Measurements from ENCODE around the gene UBE2U.
"Not testable (repeated sequence)": the region's sequence is repeated elsewhere in the genome, so short reads cannot be mapped to it uniquely, and the experiment has no call there.

UBE2U gene

DNA sequence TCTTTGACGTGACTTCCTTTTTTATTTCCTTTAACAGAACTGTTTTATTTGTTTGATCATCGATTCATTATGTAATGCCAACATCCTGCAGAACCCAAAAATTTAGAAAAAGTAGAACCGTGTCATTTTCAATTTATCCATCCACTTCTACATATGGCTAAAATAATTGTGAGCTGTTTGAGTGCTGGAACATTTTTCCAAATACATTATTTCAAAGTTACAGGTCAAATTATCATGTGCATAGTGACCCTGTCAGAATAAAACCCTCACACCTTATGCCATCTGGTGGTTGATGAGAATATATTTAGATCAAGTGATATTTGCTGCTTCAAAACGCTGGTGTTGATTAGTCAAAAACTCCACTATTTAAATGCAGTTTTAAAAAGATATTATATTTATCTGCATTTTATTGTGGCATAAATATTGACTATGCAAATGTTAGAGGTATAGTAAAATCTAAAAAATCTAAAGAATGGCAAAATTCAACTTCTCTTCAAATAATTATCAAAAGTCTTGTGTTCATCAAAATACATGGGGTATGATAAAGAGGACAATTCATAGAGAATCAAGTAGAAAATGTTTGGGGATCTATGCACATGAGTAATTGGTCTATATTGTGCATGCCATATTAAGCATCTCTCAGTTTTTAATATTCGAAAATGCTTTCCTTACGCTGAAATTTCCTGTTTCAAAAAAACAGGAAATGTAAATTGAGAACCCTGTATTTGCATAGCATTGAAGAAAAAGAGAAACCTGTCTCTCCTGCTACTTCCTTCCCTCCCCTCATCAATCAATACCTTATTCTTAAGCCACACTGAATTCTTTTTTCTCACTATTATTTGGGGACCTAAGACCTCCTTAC is 39.7 kb downstream of the UBE2U start:
- peak; percentile 59 to 77 for DNase-seq

DNA sequence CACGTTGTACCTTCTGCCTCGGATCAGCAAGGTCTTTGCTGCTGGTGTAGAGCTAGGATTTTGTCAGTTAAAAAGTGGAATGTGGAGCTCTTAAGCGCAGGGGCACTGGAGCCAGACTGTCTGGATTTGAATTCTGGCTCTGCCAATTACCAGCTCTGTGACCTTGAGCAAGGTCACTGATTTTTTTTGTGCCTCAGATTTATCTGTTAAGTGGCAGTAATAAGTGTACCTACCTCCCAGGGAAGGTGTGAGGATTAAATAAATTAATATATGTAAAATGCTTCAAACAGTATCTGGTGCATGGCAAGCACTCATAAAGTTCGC is 40.3 kb downstream of the UBE2U start:
- DNase-seq: peak in 1 of 2 experiments; percentile 20

DNA sequence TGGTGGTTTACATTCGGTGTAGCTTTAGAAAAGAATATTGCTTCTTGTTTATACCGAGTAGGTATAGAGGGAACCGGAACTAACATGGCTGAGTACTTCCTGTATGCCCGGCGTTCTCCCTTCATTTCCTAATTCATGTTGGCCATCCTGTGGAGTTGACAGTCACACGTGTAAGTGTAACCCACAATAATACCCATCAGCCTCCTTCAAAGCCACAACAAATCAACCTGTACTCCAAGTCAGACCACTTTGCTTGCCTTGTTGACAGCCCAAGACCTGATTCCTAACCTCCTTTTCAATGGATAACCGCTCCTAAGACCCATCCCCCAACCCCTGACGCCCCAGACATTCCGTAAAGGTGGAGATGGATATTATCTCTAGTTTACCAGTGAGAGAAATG is 42.1 kb downstream of the UBE2U start:
- DNase-seq: no peak

DNA sequence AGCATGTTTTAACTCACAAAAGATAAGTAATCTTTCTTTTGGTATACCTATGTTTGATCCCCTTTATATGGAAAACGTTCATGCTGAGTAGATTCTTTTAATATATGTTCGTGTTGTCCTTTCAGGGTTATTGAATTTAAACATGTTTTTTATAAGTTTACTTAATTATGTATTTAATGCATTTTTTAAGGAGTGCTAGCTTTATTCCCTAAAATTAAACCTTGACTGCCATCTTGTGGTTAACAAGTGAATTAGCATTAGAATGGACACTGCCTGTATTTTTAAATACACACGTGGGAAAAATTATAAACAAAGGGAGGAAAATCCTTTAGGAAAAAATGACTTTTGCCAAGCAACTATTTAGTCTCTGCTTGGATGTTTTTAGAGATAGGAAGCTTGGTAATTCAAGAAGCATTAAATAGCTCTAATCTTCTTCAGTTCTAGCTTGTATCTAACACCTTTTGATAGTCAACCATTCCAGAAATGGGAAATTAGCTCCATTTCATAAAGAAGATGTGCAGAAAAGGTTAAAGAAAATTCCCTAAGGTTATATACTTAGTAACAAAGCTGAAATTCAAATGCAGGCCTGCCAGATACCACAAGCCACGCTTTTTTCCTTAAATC is 43.0 kb downstream of the UBE2U start:
- DNase-seq: peak; percentile 37 to 83

- DNase-seq: no peak
Measured at GRCh38 chr1:64248065-64248464, 44.6 kb downstream of the UBE2U start.

DNA sequence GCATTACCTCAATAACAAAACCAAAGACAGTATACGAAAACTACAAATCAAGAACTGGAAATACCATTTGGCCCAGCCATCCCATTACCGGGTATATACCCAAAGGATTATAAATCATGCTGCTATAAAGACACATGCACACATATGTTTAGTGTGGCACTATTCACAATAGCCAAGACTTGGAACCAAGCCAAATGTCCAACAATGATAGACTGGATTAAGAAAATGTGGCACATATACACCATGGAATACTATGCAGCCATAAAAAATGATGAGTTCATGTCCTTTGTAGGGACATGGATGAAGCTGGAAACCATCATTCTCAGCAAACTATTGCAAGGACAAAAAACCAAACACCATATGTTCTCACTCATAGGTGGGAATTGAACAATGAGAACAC is 47.0 kb downstream of the UBE2U start:
- not testable (repeated sequence) for DNase-seq

- DNase-seq: no peak
Measured at GRCh38 chr1:64251971-64252370, 48.5 kb downstream of the UBE2U start.

DNA sequence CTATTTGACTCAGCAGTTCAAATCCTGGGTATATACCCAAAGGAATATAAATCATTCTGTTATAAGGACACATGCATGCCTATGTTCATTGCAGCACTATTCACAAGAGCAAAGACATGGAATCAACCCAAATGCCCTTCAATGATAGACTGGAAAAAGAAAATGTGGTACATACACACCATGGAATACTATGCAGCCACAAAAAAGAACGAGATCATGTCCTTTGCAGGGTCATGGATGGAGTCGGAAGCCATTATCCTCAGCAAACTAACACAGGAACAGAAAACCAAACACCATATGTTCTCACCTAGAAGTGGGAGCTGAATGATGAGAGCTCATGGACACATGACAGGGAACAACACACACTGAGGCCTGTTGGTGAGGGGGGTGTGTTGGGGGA is 53.8 kb downstream of the UBE2U start:
- DNase-seq: not testable (repeated sequence)

DNA sequence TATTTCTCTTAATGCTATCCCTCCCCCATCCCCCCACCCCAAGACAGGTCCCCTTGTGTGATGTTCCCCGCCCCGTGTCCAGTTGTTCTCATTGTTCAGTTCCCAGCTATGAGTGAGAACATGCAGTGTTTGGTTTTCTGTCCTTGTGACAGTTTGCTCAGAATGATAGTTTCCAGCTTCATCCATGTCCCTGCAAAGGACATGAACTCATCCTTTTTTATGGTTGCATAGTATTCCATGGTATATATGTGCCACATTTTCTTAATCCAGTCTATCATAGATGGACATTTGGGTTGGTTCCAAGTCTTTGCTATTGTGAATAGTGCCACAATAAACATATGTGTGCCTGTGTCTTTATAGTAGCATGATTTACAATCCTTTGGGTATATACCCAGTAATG is 55.0 kb downstream of the UBE2U start:
- DNase-seq: not testable (repeated sequence)

DNA sequence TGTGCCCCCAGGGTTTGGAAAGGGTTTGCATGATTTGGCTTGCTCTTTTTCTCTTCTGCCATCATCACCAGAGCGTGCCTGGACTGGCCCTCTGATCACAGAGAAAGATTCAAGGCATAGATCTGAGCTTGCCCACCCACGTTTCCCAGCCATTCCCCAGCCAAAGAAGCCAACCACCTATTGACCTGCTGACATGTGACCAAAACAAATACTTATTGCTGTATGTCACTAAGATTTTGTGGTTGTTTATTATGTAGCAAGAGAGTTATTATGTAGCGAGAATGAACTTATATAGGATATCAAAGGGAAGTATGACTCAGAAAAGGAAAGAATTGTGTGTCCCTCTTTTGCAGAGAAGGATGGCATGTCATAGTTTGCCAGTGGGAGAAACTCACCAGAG is 59.9 kb downstream of the UBE2U start:
- no peak for DNase-seq

DNA sequence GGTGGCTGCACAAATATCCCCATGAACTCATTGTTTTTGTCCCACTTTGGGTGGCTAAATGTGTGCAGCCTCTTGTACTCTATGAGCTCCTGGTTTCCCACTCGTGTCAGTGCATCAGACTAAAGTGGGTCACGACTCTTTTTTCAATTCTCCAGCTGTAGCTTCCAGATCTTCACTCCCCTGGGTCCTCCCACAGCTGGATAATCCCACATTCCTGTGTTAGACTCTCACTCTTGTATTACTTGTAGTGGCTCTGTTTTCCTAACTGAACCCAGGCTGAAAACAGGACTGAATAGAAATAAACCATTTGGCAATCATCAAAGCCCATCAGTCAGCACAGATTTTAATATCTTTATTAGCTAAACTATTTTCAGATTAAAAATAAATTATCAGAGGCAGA is 60.4 kb downstream of the UBE2U start:
- DNase-seq: no peak

DNA sequence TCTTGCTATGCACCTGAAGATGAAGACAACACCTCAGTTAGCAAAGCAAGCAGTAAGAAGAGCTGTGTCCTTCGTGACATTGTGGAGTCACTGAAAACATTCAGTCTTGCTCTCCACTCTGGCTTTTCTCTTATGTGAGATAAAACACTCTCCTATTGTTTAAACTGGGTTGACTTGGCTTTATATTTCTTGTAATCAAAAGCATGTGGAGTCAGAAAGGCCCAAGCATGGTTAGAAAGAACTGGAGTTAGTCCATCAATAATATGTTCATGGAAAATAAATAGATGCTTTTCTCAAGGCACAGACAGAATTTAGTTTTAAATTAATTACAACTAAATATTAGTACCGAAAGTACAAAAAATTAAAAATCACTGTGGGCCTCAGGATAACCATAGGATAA is 61.7 kb downstream of the UBE2U start:
- no peak for DNase-seq

- no peak for DNase-seq
Measured at GRCh38 chr1:64266991-64267390, 63.6 kb downstream of the UBE2U start.

DNA sequence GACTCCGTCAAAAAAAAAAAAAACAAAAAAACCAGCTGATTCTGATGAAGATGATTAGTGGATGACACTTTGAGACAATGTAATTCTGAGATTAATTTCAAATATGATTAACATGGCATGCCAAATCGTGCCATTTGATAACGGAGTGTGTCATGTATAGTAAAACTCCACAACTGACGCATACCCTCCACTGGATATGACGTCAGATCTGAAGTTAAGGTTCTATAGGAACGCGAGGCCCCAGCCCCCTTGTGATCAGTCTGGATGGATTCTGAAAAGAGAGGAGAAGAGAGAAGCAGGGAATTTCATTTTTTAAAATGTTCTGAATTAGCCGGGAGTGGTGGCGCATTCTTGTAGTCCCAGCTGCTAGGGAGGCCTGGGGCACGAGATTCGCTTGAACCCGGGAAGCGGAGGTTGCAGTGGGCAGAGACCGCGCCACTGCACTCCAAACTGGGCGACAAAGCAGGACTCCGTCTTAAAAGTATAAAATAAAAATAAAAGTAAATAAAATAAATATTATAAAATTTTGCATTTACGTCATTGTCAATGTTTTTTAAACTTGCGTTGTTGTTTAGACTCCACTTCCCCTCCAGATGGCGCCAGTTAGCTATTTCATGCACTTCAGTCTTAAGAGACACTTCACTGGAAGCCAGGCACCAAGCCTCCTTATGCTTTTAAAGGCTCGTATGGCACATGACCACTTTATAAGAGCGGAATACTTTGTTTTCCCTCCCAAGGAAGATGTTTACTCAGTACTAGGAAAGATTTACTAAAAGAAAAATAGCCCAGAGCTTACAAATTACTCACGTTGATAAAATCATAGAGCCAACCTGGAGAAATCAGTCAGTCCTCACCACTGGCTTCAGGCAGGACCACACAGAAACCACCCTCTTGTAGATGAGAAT is 65.5 kb downstream of the UBE2U start:
- peak; percentile 59 to 83 for DNase-seq

- no peak for DNase-seq
Measured at GRCh38 chr1:64269558-64269884, 66.1 kb downstream of the UBE2U start.

GRCh38 chr1:64280001-64280400 is 76.6 kb downstream of the UBE2U start:
- DNase-seq: no peak

DNA sequence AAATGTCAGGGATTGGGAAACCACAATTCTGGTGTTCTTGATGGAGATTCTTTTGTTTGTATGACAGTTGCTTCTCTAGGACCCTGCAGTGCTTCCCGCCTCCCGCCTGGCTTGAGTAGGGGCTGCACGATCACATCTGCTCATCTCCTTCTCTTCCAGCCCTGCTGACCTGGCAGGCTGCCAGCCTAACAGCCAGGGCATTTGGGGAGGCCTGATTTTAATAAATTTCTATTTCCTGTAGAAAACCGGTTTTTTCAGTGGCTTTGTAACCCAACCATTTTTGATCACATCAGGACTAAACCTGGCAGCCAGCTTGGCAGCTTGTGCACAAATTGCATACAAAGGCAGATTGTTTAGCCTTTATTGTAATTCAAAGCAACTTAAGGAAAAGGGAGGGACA is 78.9 kb downstream of the UBE2U start:
- DNase-seq: peak; percentile 78 to 90

DNA sequence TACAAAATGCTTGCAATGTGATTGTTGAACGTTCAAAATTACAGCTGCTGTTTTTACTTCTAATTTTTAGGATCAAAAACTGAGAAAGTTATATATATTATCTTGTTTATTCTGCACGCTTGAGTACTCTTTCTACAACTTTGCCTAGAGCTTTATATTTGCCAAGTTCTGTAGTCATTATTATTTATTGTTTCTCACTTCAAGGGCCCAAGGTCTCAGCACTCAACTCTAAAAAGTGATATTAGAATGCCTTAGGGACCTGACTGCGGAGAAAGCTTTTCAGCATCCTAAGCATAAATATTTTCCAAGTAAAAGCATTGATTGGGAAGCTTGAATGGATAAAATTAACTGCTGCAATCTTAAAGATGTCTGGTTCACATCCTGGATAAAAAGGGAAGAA is 83.6 kb downstream of the UBE2U start:
- no peak for DNase-seq

GRCh38 chr1:64290420-64290819 is 87.0 kb downstream of the UBE2U start:
- DNase-seq: no peak

DNA sequence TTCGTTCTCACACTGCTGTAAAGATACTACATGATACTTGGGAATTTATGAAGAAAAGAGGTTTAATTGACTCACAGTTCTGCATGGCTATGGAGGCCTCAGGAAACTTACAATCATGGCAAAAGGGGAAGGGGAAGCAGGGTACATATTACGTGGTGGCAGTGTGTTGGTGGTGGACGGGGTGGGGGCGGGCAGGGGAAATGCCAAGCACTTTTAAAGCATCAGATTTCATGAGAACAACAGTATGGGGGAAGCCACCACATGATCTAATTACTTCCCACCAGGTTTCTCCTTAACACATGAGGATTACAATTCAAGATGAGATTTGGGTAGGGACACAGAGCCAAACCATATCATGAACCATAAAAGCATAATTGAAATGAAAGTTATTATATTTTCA is 88.5 kb downstream of the UBE2U start:
- DNase-seq: no peak

GRCh38 chr1:64292399-64292798 is 89.0 kb downstream of the UBE2U start:
- no peak for DNase-seq

DNA sequence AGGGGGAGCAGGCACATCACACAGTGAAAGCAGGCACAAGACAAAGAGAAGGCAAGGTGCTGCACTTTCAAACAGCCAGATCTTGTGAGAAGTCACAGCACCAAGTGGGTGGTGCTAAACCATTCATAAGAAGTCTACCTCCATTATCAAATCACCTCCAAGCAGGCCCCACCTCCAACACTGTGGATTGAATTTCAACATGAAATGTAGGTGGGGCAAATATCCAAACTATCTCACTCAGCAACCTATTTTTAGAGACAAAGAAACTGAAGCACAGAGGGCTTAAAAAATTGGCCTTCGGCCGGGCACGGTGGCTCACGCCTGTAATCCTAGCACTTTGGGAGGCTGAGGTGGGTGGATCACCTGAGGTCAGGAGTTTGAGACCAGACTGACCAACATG is 90.4 kb downstream of the UBE2U start:
- DNase-seq: no peak

DNA sequence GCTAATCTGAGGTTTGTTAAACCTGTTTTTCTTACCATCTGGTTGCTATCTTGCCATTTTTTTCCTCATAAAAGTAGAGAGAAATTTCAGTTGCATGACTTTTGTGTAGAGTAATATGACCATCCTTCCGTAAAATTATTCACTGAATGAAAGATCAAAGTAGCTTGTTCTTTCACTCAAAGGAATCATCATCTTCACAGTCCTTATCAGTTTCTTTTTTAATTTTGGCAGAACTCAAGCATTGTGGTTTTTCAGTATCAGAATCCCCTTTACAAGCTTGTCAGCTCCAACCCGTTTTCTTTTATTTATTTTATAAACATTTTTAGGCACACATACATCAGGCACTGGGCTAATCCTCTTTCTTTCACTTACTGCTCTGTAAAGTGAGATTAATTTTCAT is 91.7 kb downstream of the UBE2U start:
- DNase-seq: no peak

- no peak for DNase-seq
Measured at GRCh38 chr1:64295561-64295960, 92.1 kb downstream of the UBE2U start.
